CD8-positive, alpha-beta memory T cell (primary cell): Measurements from ENCODE around the gene NT5M. TPM values are rescaled to one million over a fixed set of nuclear protein-coding genes. Genes with fewer than 3 reads are reported as not detected.

Source experiments
- CTCF ChIA-PET: fragments of 350-600 bp; sonication (Branson Sonifier 250); formaldehyde crosslinking; loops from one replicate; lab custom pipeline; 2021; ENCODE audit warnings: antibody characterized with exemption; lab: Charles Lee
- POLR2A ChIA-PET: fragments of 350-600 bp; sonication (Branson Sonifier 250); formaldehyde crosslinking; loops from one replicate; lab custom pipeline; 2021; ENCODE audit warnings: antibody characterized with exemption; lab: Charles Lee
- DNase-seq, 5 donors: peaks; one replicate each; pipeline versions ENCODE4 v3.0.0 to v3.0.0-alpha.2; 2020 to 2022; ENCODE audit warnings: mixed read lengths in 1 of 5
- H3K27ac ChIP-seq: one replicate; pipeline ENCODE4 v1.7.0; 2013; ENCODE audit warnings: low read depth, mild to moderate bottlenecking, low read length, moderate library complexity
- H3K27me3 ChIP-seq: 2 replicates; pipeline ENCODE4 v1.7.0; 2013; ENCODE audit warnings: low read length, mild to moderate bottlenecking; ENCODE audit not compliant: insufficient read depth, poor library complexity, severe bottlenecking
- H3K36me3 ChIP-seq: 2 replicates; pipeline ENCODE4 v1.7.0; 2013; ENCODE audit warnings: mild to moderate bottlenecking, low read length, moderate library complexity; ENCODE audit not compliant: insufficient read depth
- H3K4me1 ChIP-seq: 2 replicates; pipeline ENCODE4 v1.7.0; 2013; ENCODE audit warnings: mild to moderate bottlenecking, low read length, moderate library complexity; ENCODE audit not compliant: insufficient read depth
- H3K4me3 ChIP-seq: 2 replicates; pipeline ENCODE4 v1.7.0; 2013; ENCODE audit warnings: mild to moderate bottlenecking, low read length
- H3K9me3 ChIP-seq: 2 replicates; pipeline ENCODE4 v1.7.0; 2013; ENCODE audit warnings: mild to moderate bottlenecking, low read length
- H3K27ac Mint-ChIP-seq, 8 donors: one replicate each; pipeline ENCODE4 v1.8.0; 2020 to 2021; ENCODE audit warnings: mixed read lengths in 8 of 8, mild to moderate bottlenecking in 6 of 8, inconsistent platforms in 3 of 8, moderate library complexity in 3 of 8
- H3K27me3 Mint-ChIP-seq, 2 donors: one replicate each; pipeline ENCODE4 v1.8.0; 2020 to 2021; ENCODE audit warnings: mixed read lengths in 2 of 2, mild to moderate bottlenecking in 1 of 2, moderate library complexity in 1 of 2
- H3K36me3 Mint-ChIP-seq, 3 donors: one replicate each; pipeline ENCODE4 v1.8.0; 2020 to 2021; ENCODE audit warnings: mixed read lengths in 3 of 3, inconsistent platforms in 1 of 3, mild to moderate bottlenecking in 1 of 3
- H3K4me1 Mint-ChIP-seq, 3 donors: one replicate each; pipeline ENCODE4 v1.8.0; 2020 to 2021; ENCODE audit warnings: mixed read lengths in 3 of 3, inconsistent platforms in 1 of 3, mild to moderate bottlenecking in 1 of 3
- H3K4me3 Mint-ChIP-seq, 7 donors: one replicate each; pipeline ENCODE4 v1.8.0; 2020 to 2021; ENCODE audit warnings: mixed read lengths in 7 of 7, mild to moderate bottlenecking in 6 of 7, moderate library complexity in 4 of 7, inconsistent platforms in 2 of 7
- H3K9me3 Mint-ChIP-seq, 5 donors: one replicate each; pipeline ENCODE4 v1.8.0; 2020 to 2022; ENCODE audit warnings: mixed read lengths in 5 of 5, mild to moderate bottlenecking in 3 of 5, moderate library complexity in 2 of 5, inconsistent platforms in 1 of 5
- polyA plus RNA-seq: library from polyadenylated mRNA; unstranded; fragments of 300-500 nt; fragmentation: Illumina TruSeq; gene quantifications from one replicate; pipeline ENCODE4 v1.2.3, GENCODE V29; 2021
- total RNA-seq, 2 experiments: library from RNA; stranded (reverse); gene quantifications; one replicate each; pipeline ENCODE4 v1.2.3, GENCODE V29; 2021

Gene NT5M
- total and polyA plus RNA-seq, 3 experiments from 2014 or later = 3.0 to 6.6 (median 5.4) TPM

GRCh38 chr17:17346428-17347233, 43.5 kb downstream of the NT5M start:
- H3K4me3 Mint-ChIP-seq = no peak overlapping the region
- no peak overlapping the region for H3K27ac Mint-ChIP-seq
- Histone ChIP-seq H3K27me3 (no peaks in the 10 kb centered on the region), H3K36me3 (no peaks in the 10 kb centered on the region), H3K9me3 (no peaks in the 10 kb centered on the region), H3K4me3 (no peak overlapping the region), H3K4me1 (no peaks in the 10 kb centered on the region), H3K27ac (no peak overlapping the region)
- no peaks in the 10 kb centered on the region for H3K27me3 Mint-ChIP-seq
- H3K9me3 Mint-ChIP-seq = no peaks in the 10 kb centered on the region
- H3K36me3 Mint-ChIP-seq = peaks cover 0 to 5% (median 0%) of the 10 kb centered on the region in 3 donors
- no peak for DNase-seq
- ChIA-PET POLR2A (no interaction called here), CTCF (no interaction called here)
- no peaks in the 10 kb centered on the region for H3K4me1 Mint-ChIP-seq

GRCh38 chr17:17347234-17347955, 44.2 kb downstream of the NT5M start:
- ChIA-PET CTCF (interaction anchor here (1.6 kb wide), 1 partner anchor 93 kb away, joined by 4 read pairs; no protein-coding TSS in a partner anchor), POLR2A (no interaction called here)
- H3K9me3 Mint-ChIP-seq = no peaks in the 10 kb centered on the region
- H3K4me3 Mint-ChIP-seq = no peak overlapping the region
- Histone ChIP-seq H3K9me3 (no peaks in the 10 kb centered on the region), H3K4me1 (no peaks in the 10 kb centered on the region), H3K27ac (no peak overlapping the region), H3K27me3 (no peaks in the 10 kb centered on the region), H3K4me3 (no peak overlapping the region), H3K36me3 (no peaks in the 10 kb centered on the region)
- no peak for DNase-seq
- no peak overlapping the region for H3K27ac Mint-ChIP-seq
- H3K4me1 Mint-ChIP-seq = no peaks in the 10 kb centered on the region
- H3K36me3 Mint-ChIP-seq = peaks cover 0 to 5% (median 0%) of the 10 kb centered on the region in 3 donors
- peaks cover 0 to 1% of the 10 kb centered on the region in 2 donors for H3K27me3 Mint-ChIP-seq

GRCh38 chr17:17347956-17348871, 45.0 kb downstream of the NT5M start:
- Histone ChIP-seq H3K9me3 (no peaks in the 10 kb centered on the region), H3K4me3 (no peak overlapping the region), H3K27me3 (no peaks in the 10 kb centered on the region), H3K4me1 (no peaks in the 10 kb centered on the region), H3K36me3 (no peaks in the 10 kb centered on the region), H3K27ac (no peak overlapping the region)
- Mint-ChIP-seq H3K27me3 (peaks cover 0 to 1% of the 10 kb centered on the region in 2 donors), H3K27ac (peak overlapping the region in 1 of 8 donors; percentile 65), H3K36me3 (no peaks in the 10 kb centered on the region), H3K9me3 (no peaks in the 10 kb centered on the region), H3K4me1 (no peaks in the 10 kb centered on the region), H3K4me3 (no peak overlapping the region)
- POLR2A ChIA-PET = no interaction called here
- no peak for DNase-seq
- CTCF ChIA-PET = interaction anchor here (1.6 kb wide), 1 partner anchor 92 kb away, joined by 4 read pairs; no protein-coding TSS in a partner anchor

- H3K4me1 Mint-ChIP-seq = no peaks in the 10 kb centered on the region
Measured at GRCh38 chr17:17348872-17349723, 45.9 kb downstream of the NT5M start.

GRCh38 chr17:17349724-17350106, 46.5 kb downstream of the NT5M start:
- no peaks in the 10 kb centered on the region for H3K4me1 ChIP-seq
- H3K9me3 ChIP-seq = no peaks in the 10 kb centered on the region
- no peak for DNase-seq
- Mint-ChIP-seq H3K9me3 (no peaks in the 10 kb centered on the region), H3K27ac (no peak overlapping the region), H3K4me3 (no peak overlapping the region), H3K36me3 (no peaks in the 10 kb centered on the region), H3K27me3 (peaks cover 0 to 1% of the 10 kb centered on the region in 2 donors), H3K4me1 (no peaks in the 10 kb centered on the region)
- H3K36me3 ChIP-seq = no peaks in the 10 kb centered on the region
- CTCF ChIA-PET = interaction anchor here (1.2 kb wide), 1 partner anchor 291 kb away, joined by 3 read pairs; no protein-coding TSS in a partner anchor
- no peak overlapping the region for H3K4me3 ChIP-seq
- POLR2A ChIA-PET = no interaction called here
- H3K27me3 ChIP-seq = no peaks in the 10 kb centered on the region
- no peak overlapping the region for H3K27ac ChIP-seq

More at GRCh38 chr17:17348872-17349723, 45.9 kb downstream of the NT5M start:
- no peaks in the 10 kb centered on the region for H3K9me3 ChIP-seq
- ChIA-PET POLR2A (no interaction called here), CTCF (interaction anchor here (1.2 to 1.6 kb wide), 2 partner anchors 91 to 292 kb away, joined by 3 to 4 read pairs; no protein-coding TSS in a partner anchor)
- Mint-ChIP-seq H3K27me3 (peaks cover 0 to 1% of the 10 kb centered on the region in 2 donors), H3K9me3 (no peaks in the 10 kb centered on the region), H3K27ac (no peak overlapping the region), H3K4me3 (no peak overlapping the region), H3K36me3 (no peaks in the 10 kb centered on the region)
- no peak overlapping the region for H3K4me3 ChIP-seq
- H3K36me3 ChIP-seq = no peaks in the 10 kb centered on the region
- no peak overlapping the region for H3K27ac ChIP-seq
- DNase-seq = no peak
- H3K27me3 ChIP-seq = no peaks in the 10 kb centered on the region
- no peaks in the 10 kb centered on the region for H3K4me1 ChIP-seq

GRCh38 chr17:17350491-17351355, 47.5 kb downstream of the NT5M start:
- H3K9me3 ChIP-seq = no peaks in the 10 kb centered on the region
- CTCF ChIA-PET = interaction anchor here (1.2 kb wide), 1 partner anchor 290 kb away, joined by 3 read pairs; no protein-coding TSS in a partner anchor

More at GRCh38 chr17:17350491-17351355, 47.5 kb downstream of the NT5M start:
- POLR2A ChIA-PET = no interaction called here
- Histone ChIP-seq H3K4me3 (no peak overlapping the region), H3K27ac (no peak overlapping the region), H3K36me3 (no peaks in the 10 kb centered on the region), H3K27me3 (no peaks in the 10 kb centered on the region), H3K4me1 (no peaks in the 10 kb centered on the region)
- Mint-ChIP-seq H3K36me3 (no peaks in the 10 kb centered on the region), H3K27me3 (peaks cover 0 to 2% of the 10 kb centered on the region in 2 donors), H3K4me1 (no peaks in the 10 kb centered on the region), H3K4me3 (no peak overlapping the region), H3K9me3 (no peaks in the 10 kb centered on the region), H3K27ac (no peak overlapping the region)
- DNase-seq = no peak
